MM.1S (cell line): ENCODE results near the gene BCAT1.

Experiments used
- DNase-seq: peaks from one replicate; pipeline ENCODE4 v3.0.0-alpha.2; 2015
- H2AFZ ChIP-seq: fragments of 300-600 bp; sonication (generic); 2 replicates; pipeline ENCODE4 v1.6.0; 2016; ENCODE audit warnings: antibody characterized with exemption, low read length
- H3F3A ChIP-seq: fragments of 300-600 bp; sonication (generic); 2 replicates; pipeline ENCODE4 v1.6.1; 2016; ENCODE audit warnings: mild to moderate bottlenecking, antibody characterized with exemption, low read length, moderate library complexity, mixed read lengths; ENCODE audit not compliant: insufficient read depth
- H3K27ac ChIP-seq: fragments of 300-600 bp; sonication (generic); 2 replicates; pipeline ENCODE4 v1.5.1; 2016; ENCODE audit warnings: mild to moderate bottlenecking, low read length
- H3K27me3 ChIP-seq: fragments of 300-600 bp; sonication (generic); replicated peaks from 2 replicates; pipeline ENCODE4 v1.6.0; 2016; ENCODE audit warnings: low read length; ENCODE audit not compliant: insufficient read depth
- H3K36me3 ChIP-seq: fragments of 300-600 bp; sonication (generic); replicated peaks from 2 replicates; pipeline ENCODE4 v1.6.1; 2016; ENCODE audit warnings: mild to moderate bottlenecking, low read length, mixed read lengths; ENCODE audit not compliant: insufficient read depth
- H3K4me1 ChIP-seq: fragments of 300-600 bp; sonication (generic); 2 replicates; pipeline ENCODE4 v1.6.1; 2016; ENCODE audit warnings: low read length, mixed read lengths
- H3K4me2 ChIP-seq: fragments of 300-600 bp; sonication (generic); 2 replicates; pipeline ENCODE4 v1.6.0; 2016; ENCODE audit warnings: low read depth, low read length
- H3K4me3 ChIP-seq: fragments of 300-600 bp; sonication (generic); 2 replicates; pipeline ENCODE4 v1.5.1; 2016; ENCODE audit warnings: low read length, mixed read lengths
- H3K79me2 ChIP-seq: fragments of 300-600 bp; sonication (generic); 2 replicates; pipeline ENCODE4 v1.6.1; 2016; ENCODE audit warnings: mixed run types, low read length, mixed read lengths
- H3K9ac ChIP-seq: fragments of 300-600 bp; sonication (generic); 2 replicates; pipeline ENCODE4 v1.6.1; 2016; ENCODE audit warnings: low read length, mixed read lengths
- H3K9me2 ChIP-seq: fragments of 300-600 bp; sonication (generic); replicated peaks from 2 replicates; pipeline ENCODE4 v1.6.1; 2016; ENCODE audit warnings: mild to moderate bottlenecking, low read length, mixed read lengths; ENCODE audit not compliant: insufficient read depth
- H3K9me3 ChIP-seq: fragments of 300-600 bp; sonication (generic); replicated peaks from 2 replicates; pipeline ENCODE4 v1.6.1; 2016; ENCODE audit warnings: mild to moderate bottlenecking, low read length, mixed read lengths; ENCODE audit not compliant: insufficient read depth
- H4K20me1 ChIP-seq: fragments of 300-600 bp; sonication (generic); 2 replicates; pipeline ENCODE4 v1.6.1; 2016; ENCODE audit warnings: mild to moderate bottlenecking, low read length, moderate library complexity, mixed read lengths; ENCODE audit not compliant: insufficient read depth
- EZH2 ChIP-seq: fragments of 300-600 bp; sonication (generic); optimal IDR thresholded peaks from 2 replicates; pipeline ENCODE3; 2017; ENCODE audit warnings: low read depth, mild to moderate bottlenecking, antibody characterized with exemption, low read length, mixed read lengths
- EZH2phosphoT487 ChIP-seq: fragments of 300-600 bp; sonication (generic); IDR thresholded peaks from 2 replicates; pipeline ENCODE4 v1.6.1; 2018; ENCODE audit warnings: antibody characterized with exemption, low read length
- TF ChIP-seq, protein P1 (sequence below): fragments of 300-600 bp; sonication (generic); IDR thresholded peaks from 2 replicates; pipeline ENCODE4 v1.5.1; 2016; ENCODE audit warnings: antibody characterized with exemption, low read length, mixed read lengths

BCAT1 gene

DNA sequence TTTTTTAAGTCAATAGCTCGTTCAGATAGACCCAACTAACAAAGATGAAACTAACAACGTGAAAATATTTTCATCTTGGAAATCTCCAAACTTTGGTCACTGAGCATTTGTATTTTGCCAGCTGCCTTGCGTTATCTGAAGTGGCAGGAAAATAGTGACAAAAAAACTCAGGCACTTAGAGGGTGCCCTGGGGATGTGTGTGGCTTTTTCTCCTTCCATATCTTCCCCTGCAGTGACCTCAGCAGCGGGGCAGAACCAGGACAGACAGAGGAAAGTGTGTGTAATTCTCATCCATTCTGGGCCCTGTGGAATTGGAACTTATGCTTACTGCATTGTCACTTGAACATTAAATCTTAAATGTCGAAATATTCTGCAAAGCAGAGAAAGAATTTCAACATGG is 152.0 kb downstream of the BCAT1 start:
- Histone ChIP-seq H3K9ac (no peak overlapping the region), H3F3A (no peaks in the 10 kb centered on the region), H4K20me1 (no peaks in the 10 kb centered on the region), H3K4me3 (no peak overlapping the region), H3K4me2 (no peak overlapping the region), H3K4me1 (peaks cover 14% of the 10 kb centered on the region), H3K79me2 (no peaks in the 10 kb centered on the region), H3K9me2 (no peaks in the 10 kb centered on the region), H3K27me3 (no peaks in the 10 kb centered on the region), H3K36me3 (no peaks in the 10 kb centered on the region), H2AFZ (no peak overlapping the region), H3K9me3 (no peaks in the 10 kb centered on the region), H3K27ac (no peak overlapping the region)
- no peak for DNase-seq
- TF ChIP-seq EZH2phosphoT487: no peak

- no peak overlapping the region for H3K4me3 ChIP-seq
These were observed 153.1 kb downstream of the BCAT1 start for GRCh38 chr12:24795699-24796347.

DNA sequence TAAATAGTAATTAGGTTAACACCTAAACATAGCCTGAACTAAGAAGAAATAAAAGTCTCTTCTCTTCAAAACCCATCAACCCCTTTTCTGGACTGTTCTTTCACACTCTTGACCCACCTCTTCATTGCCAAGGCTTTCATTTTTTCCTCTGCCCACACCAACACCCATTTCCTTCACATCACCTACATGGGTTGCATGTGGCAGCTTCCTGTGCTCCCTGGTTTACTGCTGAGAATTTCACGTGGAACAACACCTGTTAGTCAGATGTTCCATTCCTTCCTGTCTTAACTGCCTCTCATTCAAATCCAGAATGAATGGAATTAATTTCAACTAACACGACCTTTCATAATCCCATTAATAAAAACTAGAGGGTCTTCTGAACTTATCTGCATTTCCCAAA is 157.3 kb downstream of the BCAT1 start:
- Histone ChIP-seq H4K20me1 (no peaks in the 10 kb centered on the region), H3K36me3 (no peaks in the 10 kb centered on the region), H3K79me2 (no peaks in the 10 kb centered on the region), H3K9ac (no peak overlapping the region), H3K4me1 (no peaks in the 10 kb centered on the region), H3K4me3 (no peak overlapping the region), H3K9me3 (no peaks in the 10 kb centered on the region), H3K27ac (no peak overlapping the region), H2AFZ (no peak overlapping the region), H3F3A (no peaks in the 10 kb centered on the region), H3K27me3 (no peaks in the 10 kb centered on the region), H3K4me2 (no peak overlapping the region), H3K9me2 (no peaks in the 10 kb centered on the region)
- TF ChIP-seq EZH2phosphoT487 (no peak), EZH2 (no peak)
- TF ChIP-seq, protein P1, sequence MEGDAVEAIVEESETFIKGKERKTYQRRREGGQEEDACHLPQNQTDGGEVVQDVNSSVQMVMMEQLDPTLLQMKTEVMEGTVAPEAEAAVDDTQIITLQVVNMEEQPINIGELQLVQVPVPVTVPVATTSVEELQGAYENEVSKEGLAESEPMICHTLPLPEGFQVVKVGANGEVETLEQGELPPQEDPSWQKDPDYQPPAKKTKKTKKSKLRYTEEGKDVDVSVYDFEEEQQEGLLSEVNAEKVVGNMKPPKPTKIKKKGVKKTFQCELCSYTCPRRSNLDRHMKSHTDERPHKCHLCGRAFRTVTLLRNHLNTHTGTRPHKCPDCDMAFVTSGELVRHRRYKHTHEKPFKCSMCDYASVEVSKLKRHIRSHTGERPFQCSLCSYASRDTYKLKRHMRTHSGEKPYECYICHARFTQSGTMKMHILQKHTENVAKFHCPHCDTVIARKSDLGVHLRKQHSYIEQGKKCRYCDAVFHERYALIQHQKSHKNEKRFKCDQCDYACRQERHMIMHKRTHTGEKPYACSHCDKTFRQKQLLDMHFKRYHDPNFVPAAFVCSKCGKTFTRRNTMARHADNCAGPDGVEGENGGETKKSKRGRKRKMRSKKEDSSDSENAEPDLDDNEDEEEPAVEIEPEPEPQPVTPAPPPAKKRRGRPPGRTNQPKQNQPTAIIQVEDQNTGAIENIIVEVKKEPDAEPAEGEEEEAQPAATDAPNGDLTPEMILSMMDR: no peak
- no peak for DNase-seq

More at GRCh38 chr12:24795699-24796347, 153.1 kb downstream of the BCAT1 start:
- Histone ChIP-seq H3K27ac (no peak overlapping the region), H2AFZ (no peak overlapping the region), H3K27me3 (no peaks in the 10 kb centered on the region), H3F3A (no peaks in the 10 kb centered on the region), H3K4me1 (peaks cover 14% of the 10 kb centered on the region), H3K79me2 (no peaks in the 10 kb centered on the region), H3K9me2 (no peaks in the 10 kb centered on the region), H3K4me2 (peak overlapping the region; percentile 36; the same call in 1 of the 2 replicates), H4K20me1 (no peaks in the 10 kb centered on the region), H3K36me3 (no peaks in the 10 kb centered on the region), H3K9ac (no peak overlapping the region), H3K9me3 (no peaks in the 10 kb centered on the region)
- DNase-seq: peak; percentile 35
- TF ChIP-seq EZH2 (no peak), EZH2phosphoT487 (no peak)
- TF ChIP-seq, protein P1: no peak

GRCh38 chr12:24788886-24789285 is 160.0 kb downstream of the BCAT1 start:
- H3F3A ChIP-seq: no peaks in the 10 kb centered on the region
- no peaks in the 10 kb centered on the region for H3K4me1 ChIP-seq
- H3K27ac ChIP-seq: no peak overlapping the region
- no peaks in the 10 kb centered on the region for H3K36me3 ChIP-seq
- no peaks in the 10 kb centered on the region for H3K27me3 ChIP-seq
- H3K9me3 ChIP-seq: no peaks in the 10 kb centered on the region
- no peak overlapping the region for H2AFZ ChIP-seq
- no peaks in the 10 kb centered on the region for H4K20me1 ChIP-seq
- no peak overlapping the region for H3K4me3 ChIP-seq
- H3K79me2 ChIP-seq: no peaks in the 10 kb centered on the region
- no peak overlapping the region for H3K9ac ChIP-seq
- no peaks in the 10 kb centered on the region for H3K9me2 ChIP-seq
- TF ChIP-seq EZH2phosphoT487: no peak
- TF ChIP-seq, protein P1: no peak
- TF ChIP-seq EZH2: no peak
- no peak overlapping the region for H3K4me2 ChIP-seq
- DNase-seq: no peak
